Peyer's patch (tissue), 4 donors: Measurements from ENCODE around the gene REXO5.

ENCODE experiments used
- CTCF ChIP-seq, 6 experiments: fragments of 450-650 bp in 4 of 6; fragments of 200-600 bp in 2 of 6; sonication (generic) in 1 of 6; IDR thresholded peaks; one replicate each; pipeline ENCODE4 v1.5.1; 2017 to 2019; ENCODE audit warnings: antibody characterized with exemption in 6 of 6, mild to moderate bottlenecking in 3 of 6, moderate library complexity in 1 of 6
- POLR2A ChIP-seq, 2 donors: fragments of 450-650 bp; IDR thresholded peaks; one replicate each; pipeline ENCODE4 v1.5.1; 2017; ENCODE audit warnings: antibody characterized with exemption in 2 of 2, mild to moderate bottlenecking in 2 of 2, moderate library complexity in 2 of 2

DNA sequence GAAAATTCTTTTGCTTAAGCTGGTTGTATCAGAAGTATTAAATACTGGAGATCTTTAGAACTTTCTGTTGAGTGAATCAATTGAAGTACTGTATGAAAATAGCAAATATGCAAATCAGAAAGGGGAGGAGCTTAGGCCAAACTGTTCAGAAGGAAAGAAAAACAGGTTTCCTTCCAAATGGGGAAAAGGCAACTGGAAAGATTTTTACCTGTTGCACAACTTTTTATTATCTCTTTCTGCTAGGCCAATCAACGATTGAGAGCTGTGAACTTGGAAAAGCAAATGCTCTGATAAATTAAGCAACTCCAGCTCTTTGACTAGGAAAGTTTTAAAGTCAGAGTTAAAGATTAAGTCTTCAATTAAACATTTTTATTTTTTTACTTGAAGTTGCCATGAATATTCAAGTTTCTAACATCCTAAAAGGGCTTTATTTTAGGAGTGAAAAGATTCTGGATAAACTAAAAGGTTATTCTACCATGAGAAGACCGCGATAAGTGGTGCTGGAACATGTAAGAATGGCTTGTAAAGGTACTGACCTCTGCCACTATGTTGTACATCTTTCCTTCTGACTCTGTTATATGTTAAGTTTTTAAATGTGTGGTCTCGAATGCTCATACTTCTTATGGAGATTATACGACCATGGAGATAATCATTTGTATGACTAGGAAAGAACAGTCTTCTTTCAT is 77.4 kb downstream of the REXO5 start:
- TF ChIP-seq CTCF (IDR thresholded peaks at IDR 0.05), result no peak
- no peak for TF ChIP-seq POLR2A (IDR thresholded peaks at IDR 0.05)
